ENCODE data around the gene TGFBR3. TPM values are rescaled to one million over a fixed set of nuclear protein-coding genes. Genes with fewer than 3 reads are reported as not detected.

TGFBR3 gene
- total RNA-seq, 4 donors from 2014 or later = 87.8 to 388 (median 212) TPM

DNA sequence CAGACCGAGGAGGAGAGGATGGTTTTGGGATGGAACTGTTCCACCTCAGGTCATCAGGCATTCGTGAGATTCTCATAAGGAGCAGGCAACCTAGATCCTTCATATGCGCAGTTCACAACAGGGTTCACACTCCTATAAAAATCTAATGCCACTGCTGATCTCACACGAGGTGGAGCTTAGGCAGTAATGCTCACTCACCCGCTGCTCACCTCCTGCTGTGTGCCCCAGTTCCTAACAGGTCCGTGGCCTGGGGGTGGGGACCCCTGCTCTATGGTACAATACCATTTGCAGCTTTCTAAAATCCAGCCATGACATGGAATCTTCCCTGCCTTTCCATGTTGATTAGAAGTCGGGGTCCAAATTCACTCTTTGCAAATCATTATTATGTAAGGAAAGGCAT is 72.1 kb downstream of the TGFBR3 start:
- Histone ChIP-seq H3K27ac (peak overlapping the region; percentile 4 to 24), H3K9me3 (no peaks in the 10 kb centered on the region), H3K4me1 (peaks cover 14 to 17% of the 10 kb centered on the region in 2 donors), H3K36me3 (no peaks in the 10 kb centered on the region), H3K4me3 (no peak overlapping the region), H3K27me3 (no peaks in the 10 kb centered on the region)
- intact Hi-C loops (cut with DNase I; ENCODE audit: low total_unique reads) = no loop called here
- TF ChIP-seq, protein P1, sequence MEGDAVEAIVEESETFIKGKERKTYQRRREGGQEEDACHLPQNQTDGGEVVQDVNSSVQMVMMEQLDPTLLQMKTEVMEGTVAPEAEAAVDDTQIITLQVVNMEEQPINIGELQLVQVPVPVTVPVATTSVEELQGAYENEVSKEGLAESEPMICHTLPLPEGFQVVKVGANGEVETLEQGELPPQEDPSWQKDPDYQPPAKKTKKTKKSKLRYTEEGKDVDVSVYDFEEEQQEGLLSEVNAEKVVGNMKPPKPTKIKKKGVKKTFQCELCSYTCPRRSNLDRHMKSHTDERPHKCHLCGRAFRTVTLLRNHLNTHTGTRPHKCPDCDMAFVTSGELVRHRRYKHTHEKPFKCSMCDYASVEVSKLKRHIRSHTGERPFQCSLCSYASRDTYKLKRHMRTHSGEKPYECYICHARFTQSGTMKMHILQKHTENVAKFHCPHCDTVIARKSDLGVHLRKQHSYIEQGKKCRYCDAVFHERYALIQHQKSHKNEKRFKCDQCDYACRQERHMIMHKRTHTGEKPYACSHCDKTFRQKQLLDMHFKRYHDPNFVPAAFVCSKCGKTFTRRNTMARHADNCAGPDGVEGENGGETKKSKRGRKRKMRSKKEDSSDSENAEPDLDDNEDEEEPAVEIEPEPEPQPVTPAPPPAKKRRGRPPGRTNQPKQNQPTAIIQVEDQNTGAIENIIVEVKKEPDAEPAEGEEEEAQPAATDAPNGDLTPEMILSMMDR (IDR thresholded peaks at IDR 0.05) = no peak
- no peak for TF ChIP-seq POLR2A (IDR thresholded peaks at IDR 0.05)
- no peak for DNase-seq

DNA sequence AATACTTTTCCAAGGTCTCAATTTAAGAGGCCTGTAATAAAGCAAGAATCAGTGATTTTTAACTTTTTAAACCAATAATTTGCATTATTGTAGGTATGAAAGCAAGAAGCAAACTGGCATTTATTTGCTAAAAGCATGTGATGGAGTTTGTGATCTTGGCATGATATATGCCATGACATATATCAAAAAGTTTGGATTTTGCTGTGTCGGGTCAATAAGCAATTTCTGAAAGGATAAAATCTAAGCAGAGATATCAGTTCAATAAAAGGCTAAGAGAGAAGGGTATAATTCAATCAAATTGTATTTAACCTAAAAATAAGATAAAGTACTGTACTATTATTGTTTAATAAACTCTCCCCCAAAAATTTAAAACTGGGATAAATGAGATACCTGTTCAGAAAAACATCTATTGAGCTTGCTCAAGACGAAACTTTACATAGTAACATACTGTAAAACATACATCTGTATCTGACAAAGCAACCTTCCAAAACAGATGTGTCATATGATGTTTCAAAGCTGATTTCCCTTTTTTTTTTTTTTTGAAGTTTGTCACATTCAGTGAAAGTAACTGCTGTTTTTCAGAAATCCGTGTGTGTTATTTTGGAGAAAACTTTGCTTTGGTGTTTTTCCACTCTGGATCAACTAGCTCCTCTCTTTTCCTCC is 74.5 kb downstream of the TGFBR3 start:
- Histone ChIP-seq H3K9me3 (no peaks in the 10 kb centered on the region), H3K27me3 (no peaks in the 10 kb centered on the region), H3K36me3 (no peaks in the 10 kb centered on the region), H3K27ac (no peak overlapping the region), H3K4me3 (no peak overlapping the region), H3K4me1 (peaks cover 13 to 25% of the 10 kb centered on the region in 2 donors)
- TF ChIP-seq POLR2A (IDR thresholded peaks at IDR 0.05) = no peak
- TF ChIP-seq, protein P1 (IDR thresholded peaks at IDR 0.05) = no peak
- intact Hi-C loops (cut with DNase I; ENCODE audit: low total_unique reads) = no loop called here
- no peak for DNase-seq

DNA sequence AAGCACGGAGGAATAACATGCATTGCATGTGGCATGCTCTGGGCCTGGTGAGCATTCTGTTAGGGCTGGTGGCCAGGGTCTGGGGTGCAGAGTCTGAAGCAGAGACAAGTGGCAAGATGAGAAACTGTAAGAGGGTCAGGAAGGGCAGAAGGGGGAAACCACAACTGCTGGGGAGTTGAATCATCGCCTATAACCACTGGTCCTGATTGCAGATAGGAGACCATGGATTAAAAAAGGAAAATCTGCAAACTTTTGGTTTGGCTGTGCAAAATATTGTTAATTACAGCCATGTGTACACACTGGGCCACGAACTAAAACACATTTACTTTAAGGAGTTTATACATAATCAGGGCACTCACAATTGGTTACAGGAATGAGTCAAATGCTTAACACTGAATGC is 76.6 kb downstream of the TGFBR3 start:
- Histone ChIP-seq H3K9me3 (no peaks in the 10 kb centered on the region), H3K27me3 (no peaks in the 10 kb centered on the region), H3K4me3 (no peak overlapping the region), H3K36me3 (no peaks in the 10 kb centered on the region), H3K4me1 (peaks cover 12 to 13% of the 10 kb centered on the region in 2 donors), H3K27ac (no peak overlapping the region)
- no peak for DNase-seq
- TF ChIP-seq, protein P1 (IDR thresholded peaks at IDR 0.05) = no peak
- TF ChIP-seq POLR2A (IDR thresholded peaks at IDR 0.05) = no peak
- intact Hi-C loops (cut with DNase I; ENCODE audit: low total_unique reads) = no loop called here

DNA sequence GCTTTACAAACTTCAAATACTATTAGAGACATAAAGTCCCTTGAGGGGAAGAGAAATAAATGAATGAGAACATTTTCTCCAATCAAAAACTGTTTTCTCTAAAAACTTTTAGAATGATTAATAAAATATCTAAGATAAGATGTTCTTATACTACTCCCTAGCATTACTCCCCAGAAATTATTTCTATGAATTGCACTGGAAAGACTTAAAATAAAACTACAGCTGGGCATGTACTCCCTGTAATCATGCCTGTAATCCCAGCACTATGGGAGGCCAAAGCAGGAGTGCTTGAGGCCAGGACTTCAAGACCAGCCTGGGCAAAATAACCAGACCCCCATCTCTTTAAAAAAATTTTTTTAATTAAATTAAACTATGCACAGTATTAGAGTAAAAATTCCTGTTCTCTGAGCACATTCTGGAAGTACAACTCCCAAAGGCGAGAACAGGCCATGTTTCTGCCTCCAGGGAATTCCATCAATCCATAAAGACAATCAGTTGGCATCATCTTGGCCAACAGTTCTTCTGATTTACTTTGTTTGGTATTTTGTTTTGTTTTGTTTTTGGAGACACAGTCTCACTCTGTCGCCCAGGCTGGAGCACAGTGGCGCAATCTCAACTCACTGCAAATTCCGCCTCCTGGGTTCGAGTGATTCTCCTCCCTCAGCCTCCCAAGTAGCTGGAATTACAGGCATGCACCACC is 77.9 kb downstream of the TGFBR3 start:
- intact Hi-C loops (cut with DNase I; ENCODE audit: low total_unique reads) = no loop called here
- Histone ChIP-seq H3K27me3 (no peaks in the 10 kb centered on the region), H3K4me3 (no peak overlapping the region), H3K4me1 (peaks cover 13% of the 10 kb centered on the region in 2 donors), H3K36me3 (no peaks in the 10 kb centered on the region), H3K27ac (peak overlapping the region; percentile 31 to 63), H3K9me3 (no peaks in the 10 kb centered on the region)
- TF ChIP-seq, protein P1 (IDR thresholded peaks at IDR 0.05) = no peak
- no peak for TF ChIP-seq POLR2A (IDR thresholded peaks at IDR 0.05)
- DNase-seq = no peak
